HCT116 (cell line): ENCODE measurements around the gene BCAP31.
"Not testable (repeated sequence)": the region's sequence is repeated elsewhere in the genome, so short reads cannot be mapped to it uniquely, and the experiment has no call there.

Source experiments
- CTCF ChIP-seq, 3 experiments: fragments of 200-600 bp in 1 of 3; sonication (generic) in 1 of 3; IDR thresholded peaks in 2 of 3; conservative IDR thresholded peaks in 1 of 3; 2 replicates each; pipeline ENCODE4 v1.5.1; 2012 to 2017; ENCODE audit warnings: low read depth in 2 of 3, low read length in 2 of 3, antibody characterized with exemption in 1 of 3, borderline replicate concordance in 1 of 3, control low read depth in 1 of 3, mild to moderate bottlenecking in 1 of 3, mixed read lengths in 1 of 3, mixed run types in 1 of 3, moderate library complexity in 1 of 3; ENCODE audit not compliant: insufficient read depth in 1 of 3
- EZH2 ChIP-seq: fragments of 200-600 bp; sonication (generic); IDR thresholded peaks from 2 replicates; pipeline ENCODE4 v1.6.1; 2017; ENCODE audit warnings: antibody characterized with exemption, mixed run types
- SIN3A ChIP-seq: IDR thresholded peaks from 2 replicates; pipeline ENCODE4 v1.6.1; 2012; ENCODE audit warnings: low read depth

GRCh38 chrX:153742111-153742510 lies 17.9 kb upstream of the BCAP31 start:
- not testable (repeated sequence) for TF ChIP-seq CTCF (IDR thresholded peaks at IDR 0.05 in 2 of 3, conservative IDR thresholded peaks at IDR 0.05 in 1 of 3; ENCODE audit: borderline replicate concordance in 1 of 3, insufficient read depth in 1 of 3, low read depth in 2 of 3, low read length in 2 of 3); SIN3A; EZH2
